LNCaP clone FGC (cell line): ENCODE measurements around the gene KLK13.

Source experiments
- DNase-seq: peaks from one replicate; pipeline ENCODE4 v3.0.0-alpha.2; 2011; ENCODE audit warnings: low read depth
- H3K4me3 ChIP-seq: 2 replicates; pipeline ENCODE4 v1.5.1; 2011; ENCODE audit warnings: mild to moderate bottlenecking, low read depth, low read length, control low read depth
- CTCF ChIP-seq: IDR thresholded peaks from 2 replicates; pipeline ENCODE4 v1.5.1; 2012; ENCODE audit warnings: mild to moderate bottlenecking; ENCODE audit not compliant: control insufficient read depth, insufficient read depth; ENCODE audit errors: extremely low read depth

Gene KLK13

GRCh38 chr19:51097796-51098195, 32.9 kb upstream of the KLK13 start:
- no peak overlapping the region for H3K4me3 ChIP-seq
- no peak for TF ChIP-seq CTCF
- DNase-seq: no peak

GRCh38 chr19:51097166-51097738, 32.4 kb upstream of the KLK13 start:
- no peak for DNase-seq
- H3K4me3 ChIP-seq: no peak overlapping the region
- TF ChIP-seq CTCF: peak; percentile 93

GRCh38 chr19:51096473-51097165, 31.7 kb upstream of the KLK13 start:
- H3K4me3 ChIP-seq: no peak overlapping the region
- DNase-seq: no peak
- peak; percentile 65 for TF ChIP-seq CTCF

GRCh38 chr19:51094696-51095279, 29.9 kb upstream of the KLK13 start:
- peak; percentile 69 for TF ChIP-seq CTCF
- DNase-seq: no peak
- no peak overlapping the region for H3K4me3 ChIP-seq

GRCh38 chr19:51093510-51094345, 28.8 kb upstream of the KLK13 start:
- no peak overlapping the region for H3K4me3 ChIP-seq
- TF ChIP-seq CTCF: no peak
- DNase-seq: no peak

- no peak overlapping the region for H3K4me3 ChIP-seq
- DNase-seq: no peak
- TF ChIP-seq CTCF: no peak
Observed at GRCh38 chr19:51093101-51093500, 28.2 kb upstream of the KLK13 start.
